HG03558 (cell line): Measurements from ENCODE around the gene RABL6.
"Not testable (repeated sequence)": the region's sequence is repeated elsewhere in the genome, so short reads cannot be mapped to it uniquely, and the experiment has no call there.

Experiments
- ATAC-seq: cut with Tn5 transposase; IDR thresholded peaks from one replicate; pipeline ENCODE4 v1.9.1; 2021; ENCODE audit warnings: moderate number of reproducible peaks; ENCODE audit not compliant: unreplicated experiment; ENCODE audit errors: extremely low read depth

The RABL6 gene

GRCh38 chr9:136866898-136867421 is 59.2 kb downstream of the RABL6 start:
- not testable (repeated sequence) for ATAC-seq

- ATAC-seq = no peak
Measured at GRCh38 chr9:136867480-136867879, 59.7 kb downstream of the RABL6 start.

GRCh38 chr9:136867917-136868316 is 60.2 kb downstream of the RABL6 start:
- no peak for ATAC-seq

- ATAC-seq = no peak
Measured at GRCh38 chr9:136868644-136869043, 60.9 kb downstream of the RABL6 start.

GRCh38 chr9:136869611-136870010 is 61.9 kb downstream of the RABL6 start:
- not testable (repeated sequence) for ATAC-seq

GRCh38 chr9:136875155-136875554 is 67.4 kb downstream of the RABL6 start:
- no peak for ATAC-seq

- ATAC-seq = no peak
Measured at GRCh38 chr9:136876476-136876875, 68.7 kb downstream of the RABL6 start.

GRCh38 chr9:136880651-136881050 is 72.9 kb downstream of the RABL6 start:
- no peak for ATAC-seq

- ATAC-seq = no peak
Measured at GRCh38 chr9:136881691-136882108, 74.0 kb downstream of the RABL6 start.

GRCh38 chr9:136882109-136882946 is 74.6 kb downstream of the RABL6 start:
- no peak for ATAC-seq

GRCh38 chr9:136882947-136883283 is 75.2 kb downstream of the RABL6 start:
- not testable (repeated sequence) for ATAC-seq

GRCh38 chr9:136883670-136884069 is 75.9 kb downstream of the RABL6 start:
- not testable (repeated sequence) for ATAC-seq

- ATAC-seq = peak; percentile 69
Measured at GRCh38 chr9:136885950-136886578, 78.3 kb downstream of the RABL6 start, which contains the start of gene TRAF2. Gene TRAF2 (plus strand): TSS chr9:136886516. CDS start chr9:136898741, 12,225 bp downstream.

- ATAC-seq = no peak
Measured at GRCh38 chr9:136886610-136887597, 79.2 kb downstream of the RABL6 start.

- no peak for ATAC-seq
Measured at GRCh38 chr9:136888454-136888853, 80.7 kb downstream of the RABL6 start.

GRCh38 chr9:136889858-136890257 is 82.1 kb downstream of the RABL6 start:
- ATAC-seq = no peak

- ATAC-seq = no peak
Measured at GRCh38 chr9:136890661-136891060, 82.9 kb downstream of the RABL6 start.
